Parathyroid adenoma (tissue), 2 donors: ENCODE measurements around the gene ZYG11B.

Experiments used
- H2AFZ ChIP-seq: fragments of 300-600 bp; sonication (generic); one replicate; pipeline ENCODE4 v1.7.0; 2017; ENCODE audit warnings: antibody characterized with exemption, mild to moderate bottlenecking
- H3K27ac ChIP-seq: fragments of 300-600 bp; sonication (generic); one replicate; pipeline ENCODE4 v1.7.0; 2017
- H3K27me3 ChIP-seq: fragments of 300-600 bp; sonication (generic); one replicate; pipeline ENCODE4 v1.7.0; 2017; ENCODE audit warnings: low read length; ENCODE audit not compliant: control insufficient read depth, insufficient read depth
- H3K36me3 ChIP-seq: fragments of 300-600 bp; sonication (generic); one replicate; pipeline ENCODE4 v1.7.0; 2017; ENCODE audit warnings: low read length; ENCODE audit not compliant: control insufficient read depth, insufficient read depth
- H3K4me1 ChIP-seq: fragments of 300-600 bp; sonication (generic); one replicate; pipeline ENCODE4 v1.7.0; 2017; ENCODE audit warnings: control low read depth
- H3K4me2 ChIP-seq: fragments of 300-600 bp; sonication (generic); one replicate; pipeline ENCODE4 v1.7.0; 2017; ENCODE audit warnings: low read length
- H3K4me3 ChIP-seq: fragments of 300-600 bp; sonication (generic); one replicate; pipeline ENCODE4 v1.7.0; 2017; ENCODE audit warnings: low read depth, low read length
- H3K79me2 ChIP-seq: fragments of 300-600 bp; sonication (generic); one replicate; pipeline ENCODE4 v1.7.0; 2017; ENCODE audit warnings: control low read depth
- H3K9ac ChIP-seq: fragments of 300-600 bp; sonication (generic); one replicate; pipeline ENCODE4 v1.7.0; 2017; ENCODE audit warnings: mild to moderate bottlenecking
- H3K9me3 ChIP-seq: fragments of 300-600 bp; sonication (generic); one replicate; pipeline ENCODE4 v1.7.0; 2017; ENCODE audit warnings: low read length; ENCODE audit not compliant: control insufficient read depth
- CTCF ChIP-seq: fragments of 300-600 bp; sonication (generic); IDR thresholded peaks from one replicate; pipeline ENCODE4 v1.7.0; 2017; ENCODE audit warnings: antibody characterized with exemption, mild to moderate bottlenecking
- donor health status: primary hyperparathyroidism.

ZYG11B gene

GRCh38 chr1:52695627-52696026 is 30.6 kb upstream of the ZYG11B start:
- TF ChIP-seq CTCF, result no peak

GRCh38 chr1:52697795-52698674 is 28.2 kb upstream of the ZYG11B start, which contains the start of gene COA7:
Gene COA7 (minus strand): TSS chr1:52698347. CDS start chr1:52698326, 21 bp downstream.
- Histone ChIP-seq H3K4me1 (no peaks in the 10 kb centered on the region), H3K9me3 (no peaks in the 10 kb centered on the region), H3K79me2 (no peaks in the 10 kb centered on the region), H3K4me2 (peak within 1 kb of the TSS; percentile 81), H3K4me3 (peak within 1 kb of the TSS; percentile 64), H3K27me3 (no peaks in the 10 kb centered on the region), H3K27ac (peak within 1 kb of the TSS; percentile 66), H3K9ac (no peak within 1 kb of the TSS), H2AFZ (peak within 1 kb of the TSS; percentile 79), H3K36me3 (no peaks in the 10 kb centered on the region)
- no peak for TF ChIP-seq CTCF

More at GRCh38 chr1:52695627-52696026, 30.6 kb upstream of the ZYG11B start:
- Histone ChIP-seq H3K36me3 (no peaks in the 10 kb centered on the region), H3K4me1 (no peaks in the 10 kb centered on the region), H3K9me3 (no peaks in the 10 kb centered on the region), H3K27me3 (no peaks in the 10 kb centered on the region), H2AFZ (no peak overlapping the region), H3K9ac (no peak overlapping the region), H3K4me3 (no peak overlapping the region), H3K79me2 (no peaks in the 10 kb centered on the region), H3K27ac (no peak overlapping the region), H3K4me2 (no peak overlapping the region)

- Histone ChIP-seq H3K27ac (peak overlapping the region; percentile 85), H3K4me2 (peak overlapping the region; percentile 57), H3K9me3 (no peaks in the 10 kb centered on the region), H3K4me3 (peak overlapping the region; percentile 53), H3K27me3 (no peaks in the 10 kb centered on the region), H3K4me1 (peaks cover 3% of the 10 kb centered on the region), H3K9ac (no peak overlapping the region), H3K36me3 (no peaks in the 10 kb centered on the region), H3K79me2 (no peaks in the 10 kb centered on the region), H2AFZ (peak overlapping the region; percentile 99)
- no peak for TF ChIP-seq CTCF
Measured at GRCh38 chr1:52702886-52703787, 23.1 kb upstream of the ZYG11B start.

GRCh38 chr1:52706136-52706670 is 20.1 kb upstream of the ZYG11B start:
- Histone ChIP-seq H3K27ac (no peak overlapping the region), H3K4me2 (no peak overlapping the region), H3K79me2 (no peaks in the 10 kb centered on the region), H2AFZ (no peak overlapping the region), H3K9me3 (no peaks in the 10 kb centered on the region), H3K27me3 (no peaks in the 10 kb centered on the region), H3K4me1 (peaks cover 3% of the 10 kb centered on the region), H3K4me3 (no peak overlapping the region), H3K36me3 (no peaks in the 10 kb centered on the region), H3K9ac (no peak overlapping the region)
- TF ChIP-seq CTCF, result no peak
